GM12892 (cell line): ENCODE data around the gene SIK3.
A peak's percentile ranks its signal among the peaks of the same experiment; 100 is the strongest.

Source experiments
- POLR2A ChIP-seq: IDR thresholded peaks from 2 replicates; pipeline ENCODE4 v1.6.1; 2011; ENCODE audit warnings: low read depth, low read length, control low read depth
- POLR2AphosphoS5 ChIP-seq: IDR thresholded peaks from 2 replicates; pipeline ENCODE4 v1.6.1; 2011; ENCODE audit warnings: low read depth, low read length, control low read depth
- TAF1 ChIP-seq: IDR thresholded peaks from 2 replicates; pipeline ENCODE4 v1.6.1; 2011; ENCODE audit warnings: low read depth, mild to moderate bottlenecking, control low read depth, low read length, borderline replicate concordance

- no peak for TF ChIP-seq POLR2A
- TF ChIP-seq TAF1 = 0 out of 2 replicates have a peak, but pooled peaks have one; percentile 9
- no peak for TF ChIP-seq POLR2AphosphoS5
Observed at GRCh38 chr11:116928102-116928777, 170.0 kb downstream of the SIK3 start.
